K562 (cell line): Measurements from ENCODE around the gene CTDSPL. TPM values are rescaled to one million over a fixed set of nuclear protein-coding genes. Genes with fewer than 3 reads are reported as not detected.
A peak's percentile ranks its signal among the peaks of the same experiment; 100 is the strongest.

Source experiments
- ASH1L ChIP-seq: fragments of 450-650 bp; IDR thresholded peaks from 2 replicates; pipeline ENCODE4 v1.6.1; 2018; ENCODE audit warnings: borderline replicate concordance, mild to moderate bottlenecking, low read depth; ENCODE audit not compliant: partially characterized antibody
- CREM ChIP-seq: IDR thresholded peaks from 2 replicates; pipeline ENCODE4 v1.6.1; 2014; ENCODE audit warnings: antibody characterized with exemption, low read depth
- GTF2E2 ChIP-seq: fragments of 200-800 bp; sonication (Bioruptor generic); IDR thresholded peaks from 2 replicates; pipeline ENCODE4 v1.6.1; 2016; ENCODE audit warnings: missing genetic modification characterization, missing compliant biosample characterization
- IRF9 ChIP-seq: fragments of 450-650 bp; IDR thresholded peaks from 2 replicates; pipeline ENCODE4 v1.6.1; 2016; ENCODE audit warnings: missing biosample characterization, missing genetic modification characterization
- KAT7 ChIP-seq: sonication (generic); formaldehyde crosslinking; IDR thresholded peaks from 2 replicates; pipeline ENCODE4 v1.8.0; 2022; ENCODE audit warnings: missing genetic modification reagents, mild to moderate bottlenecking, borderline replicate concordance
- NR2F6 ChIP-seq: fragments of 450-650 bp; formaldehyde crosslinking; IDR thresholded peaks from 2 replicates; pipeline ENCODE4 v1.4.0; 2020; ENCODE audit warnings: mild to moderate bottlenecking
- NRF1 ChIP-seq, 2 experiments: fragments of 450-650 bp; IDR thresholded peaks in 1 of 2; conservative IDR thresholded peaks in 1 of 2; 2 replicates each; pipeline ENCODE4 v1.6.1; 2014; ENCODE audit warnings: mild to moderate bottlenecking in 2 of 2
- POU5F1 ChIP-seq: fragments of 150-350 bp; IDR thresholded peaks from 2 replicates; pipeline ENCODE4 v1.6.1; 2014; ENCODE audit warnings: borderline replicate concordance, low read length, low read depth, mild to moderate bottlenecking; ENCODE audit not compliant: partially characterized antibody
- REST ChIP-seq, 2 experiments: fragments of 450-650 bp; formaldehyde crosslinking in 1 of 2; IDR thresholded peaks; 2 replicates each; pipeline versions ENCODE4 v1.4.0 to v1.6.1; 2014 to 2020; ENCODE audit warnings: mild to moderate bottlenecking in 2 of 2, borderline replicate concordance in 1 of 2, low read depth in 1 of 2
- SETDB1 ChIP-seq: IDR thresholded peaks from one replicate; pipeline ENCODE4 v1.6.1; 2012; ENCODE audit warnings: low read length, control low read depth, inconsistent platforms
- SIX5 ChIP-seq, 2 experiments: IDR thresholded peaks; 2 replicates each; pipeline ENCODE4 v1.6.1; 2011; ENCODE audit warnings: low read length in 2 of 2, borderline replicate concordance in 1 of 2, low read depth in 1 of 2, mild to moderate bottlenecking in 1 of 2, moderate library complexity in 1 of 2; ENCODE audit not compliant: insufficient read depth in 1 of 2
- ZKSCAN8 ChIP-seq: fragments of 200-800 bp; sonication (Bioruptor generic); IDR thresholded peaks from 2 replicates; pipeline ENCODE4 v1.6.1; 2016; ENCODE audit warnings: missing genetic modification characterization, missing compliant biosample characterization
- polyA plus RNA-seq, 8 experiments: library from polyadenylated mRNA; depleted of rRNA in 4 of 8; stranded (reverse) in 5 of 8; unstranded in 3 of 8; fragments of >200 nt; fragmentation: Nextera tagmentation in 2 of 8; fragmentation: Illumina TruSeq in 1 of 8; extraction: Ambion mirVana in 2 of 8; extraction: Trizol in 1 of 8; gene quantifications; 2 replicates each; pipeline versions ENCODE4 v1.2.1 to v1.2.3, GENCODE V29; 2011 to 2014; ENCODE audit warnings: inconsistent platforms in 1 of 8, missing spikeins in 1 of 8
- total RNA-seq, 7 experiments: library from RNA; depleted of rRNA in 6 of 7; stranded (reverse); fragments of >200 nt in 6 of 7; fragmentation: Illumina TruSeq in 2 of 7; extraction: Trizol in 2 of 7; gene quantifications; 2 replicates each; pipeline versions ENCODE4 v1.2.1 to v1.2.3, GENCODE V29; 2011 to 2021; ENCODE audit warnings: low replicate concordance in 1 of 7
- TF ChIP-seq, protein P1 (sequence below): sonication (generic); IDR thresholded peaks from 2 replicates; pipeline ENCODE4 v1.6.1; 2016

Gene CTDSPL
- total and polyA plus RNA-seq, 9 of the 15 experiments (the other 6 are each of a cell fraction or from before 2014, with no cell fraction given) = 5.1 to 19.3 (median 11.3) TPM

DNA sequence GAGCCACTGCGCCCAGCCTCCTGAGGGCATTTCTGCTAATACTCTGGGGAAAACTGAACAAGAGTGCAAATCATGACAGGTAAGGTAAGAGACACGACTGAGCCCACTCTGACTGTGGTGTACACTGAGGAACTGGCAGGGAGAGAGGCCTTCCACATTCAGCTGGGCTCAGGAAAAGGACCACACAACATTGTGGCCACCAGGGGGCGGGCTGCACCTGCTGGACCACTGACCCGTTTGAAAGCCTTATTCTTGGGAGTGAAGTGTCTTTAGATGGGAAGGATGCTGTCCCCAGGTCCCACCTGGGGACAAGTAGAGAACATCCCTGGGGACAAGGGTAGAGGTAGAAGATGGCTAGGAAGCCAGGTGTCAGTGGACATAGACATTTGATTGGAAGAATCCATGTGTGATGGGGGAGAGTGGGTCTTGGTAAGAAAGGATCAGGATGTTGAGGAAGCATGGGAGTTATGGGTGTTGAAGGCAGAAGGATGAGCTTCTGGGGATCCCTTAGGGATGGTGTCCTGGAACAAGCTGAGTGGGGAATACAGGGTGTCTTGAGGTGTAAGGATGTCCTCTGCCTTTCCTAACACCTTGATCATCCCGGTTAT lies 6.2 kb upstream of the CTDSPL start (continued):
- TF ChIP-seq IRF9 (no peak), ASH1L (no peak), KAT7 (CRISPR knock-in tag) (no peak), CREM (0 out of 2 replicates have a peak, but pooled peaks have one; percentile 30), SETDB1 (no peak), SIX5 (IDR thresholded peaks at IDR 0.05; ENCODE audit: borderline replicate concordance in 1 of 2, insufficient read depth in 1 of 2, low read depth in 1 of 2, low read length in 2 of 2) (no peak), POU5F1 (no peak), GTF2E2 (tag) (no peak), REST (IDR thresholded peaks at IDR 0.05; ENCODE audit: borderline replicate concordance) (peak; percentile 91), REST (CRISPR knock-in tag; IDR thresholded peaks at IDR 0.05; ENCODE audit: low read depth) (no peak), NRF1 (conservative IDR thresholded peaks at IDR 0.05 in 1 of 2, IDR thresholded peaks at IDR 0.05 in 1 of 2) (no peak), NR2F6 (no peak), ZKSCAN8 (CRISPR knock-in tag) (no peak)
- TF ChIP-seq, protein P1, sequence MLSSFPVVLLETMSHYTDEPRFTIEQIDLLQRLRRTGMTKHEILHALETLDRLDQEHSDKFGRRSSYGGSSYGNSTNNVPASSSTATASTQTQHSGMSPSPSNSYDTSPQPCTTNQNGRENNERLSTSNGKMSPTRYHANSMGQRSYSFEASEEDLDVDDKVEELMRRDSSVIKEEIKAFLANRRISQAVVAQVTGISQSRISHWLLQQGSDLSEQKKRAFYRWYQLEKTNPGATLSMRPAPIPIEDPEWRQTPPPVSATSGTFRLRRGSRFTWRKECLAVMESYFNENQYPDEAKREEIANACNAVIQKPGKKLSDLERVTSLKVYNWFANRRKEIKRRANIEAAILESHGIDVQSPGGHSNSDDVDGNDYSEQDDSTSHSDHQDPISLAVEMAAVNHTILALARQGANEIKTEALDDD = no peak
